HG02852 (cell line): Measurements from ENCODE around the gene TMEM238.
"Not testable (repeated sequence)": the region's sequence is repeated elsewhere in the genome, so short reads cannot be mapped to it uniquely, and the experiment has no call there.

Source experiments
- ATAC-seq: cut with Tn5 transposase; IDR thresholded peaks from one replicate; pipeline ENCODE4 v1.9.1; 2021; ENCODE audit warnings: mild to moderate bottlenecking, moderate library complexity; ENCODE audit not compliant: unreplicated experiment

The TMEM238 gene

GRCh38 chr19:55384131-55384919 is at the start of gene TMEM238:
Gene TMEM238 (minus strand): TSS chr19:55384292. CDS start chr19:55384259, 33 bp downstream.
- no peak for ATAC-seq

- ATAC-seq: no peak
These were observed 49.2 kb upstream of the TMEM238 start for GRCh38 chr19:55433292-55433691.

GRCh38 chr19:55432241-55432959 is 48.3 kb upstream of the TMEM238 start:
- no peak for ATAC-seq

GRCh38 chr19:55431183-55431582 is 47.1 kb upstream of the TMEM238 start:
- no peak for ATAC-seq

- ATAC-seq: no peak
These were observed 42.0 kb upstream of the TMEM238 start for GRCh38 chr19:55426042-55426441.

- ATAC-seq: no peak
These were observed 40.4 kb upstream of the TMEM238 start for GRCh38 chr19:55424518-55424917.

- no peak for ATAC-seq
These were observed 39.3 kb upstream of the TMEM238 start for GRCh38 chr19:55423225-55424005.

GRCh38 chr19:55421281-55421680 is 37.2 kb upstream of the TMEM238 start:
- ATAC-seq: not testable (repeated sequence)

GRCh38 chr19:55419624-55420236 is 35.6 kb upstream of the TMEM238 start:
- no peak for ATAC-seq

GRCh38 chr19:55419103-55419502 is 35.0 kb upstream of the TMEM238 start:
- ATAC-seq: no peak

- ATAC-seq: no peak
These were observed 34.1 kb upstream of the TMEM238 start for GRCh38 chr19:55418185-55418584.

GRCh38 chr19:55410168-55410567 is 26.1 kb upstream of the TMEM238 start:
- ATAC-seq: no peak

- not testable (repeated sequence) for ATAC-seq
These were observed 25.1 kb upstream of the TMEM238 start for GRCh38 chr19:55409179-55409578.

GRCh38 chr19:55408533-55408872 is 24.4 kb upstream of the TMEM238 start:
- no peak for ATAC-seq

- ATAC-seq: peak; percentile 76
These were observed 23.9 kb upstream of the TMEM238 start for GRCh38 chr19:55407800-55408532.

GRCh38 chr19:55407550-55407799 is 23.4 kb upstream of the TMEM238 start, which contains the start of gene UBE2S:
Gene UBE2S (minus strand): TSS chr19:55407788. CDS start chr19:55407589, 199 bp downstream.
- ATAC-seq: peak; percentile 16

- ATAC-seq: no peak
These were observed 22.9 kb upstream of the TMEM238 start for GRCh38 chr19:55406826-55407549.

GRCh38 chr19:55406091-55406825 is 22.2 kb upstream of the TMEM238 start:
- ATAC-seq: no peak

GRCh38 chr19:55405638-55406037 is 21.5 kb upstream of the TMEM238 start:
- ATAC-seq: no peak
